ENCODE data around the gene SLC37A4. TPM values are rescaled to one million over a fixed set of nuclear protein-coding genes. Genes with fewer than 3 reads are reported as not detected.

SLC37A4 gene
- total and polyA plus RNA-seq, 2 of the 13 experiments (the other 11 are each of a cell fraction or from before 2014, with no cell fraction given), result 43.0 to 56.1 TPM

- peak; percentile 1; the same call in 1 of the 2 replicates for TF ChIP-seq ZNF639 (CRISPR knock-in tag; conservative IDR thresholded peaks at IDR 0.05)
- no peak for TF ChIP-seq TIGD3 (CRISPR knock-in tag; IDR thresholded peaks at IDR 0.05; ENCODE audit: borderline replicate concordance)
- TF ChIP-seq JDP2 (CRISPR knock-in tag; IDR thresholded peaks at IDR 0.05; ENCODE audit: borderline replicate concordance), result no peak
- no peak for TF ChIP-seq ZNF790 (CRISPR knock-in tag; IDR thresholded peaks at IDR 0.05; ENCODE audit: borderline replicate concordance)
- TF ChIP-seq PHF8 (CRISPR knock-in tag; IDR thresholded peaks at IDR 0.05), result peak; percentile 38; the same call in 1 of the 2 replicates
- TF ChIP-seq TAF15 (IDR thresholded peaks at IDR 0.05; ENCODE audit: low read depth, low read length, poor library complexity, severe bottlenecking), result no peak
- peak; percentile 88; the same call in 1 of the 2 replicates for TF ChIP-seq BORCS8-MEF2B (CRISPR knock-in tag; IDR thresholded peaks at IDR 0.05)
- no peak for TF ChIP-seq GTF3A (CRISPR knock-in tag; conservative IDR thresholded peaks at IDR 0.05)
- no peak for TF ChIP-seq ZFP82 (CRISPR knock-in tag; IDR thresholded peaks at IDR 0.05; ENCODE audit: borderline replicate concordance)
- TF ChIP-seq TBP (CRISPR knock-in tag; IDR thresholded peaks at IDR 0.05), result no peak
- TF ChIP-seq ZNF224 (CRISPR knock-in tag; IDR thresholded peaks at IDR 0.05), result 0 out of 2 replicates have a peak, but pooled peaks have one; percentile 42
- TF ChIP-seq SPEN (CRISPR knock-in tag; IDR thresholded peaks at IDR 0.05; ENCODE audit: low read depth), result peak; percentile 69
- TF ChIP-seq ZNF710 (CRISPR knock-in tag; IDR thresholded peaks at IDR 0.05; ENCODE audit: borderline replicate concordance), result peak; percentile 39; the same call in 1 of the 2 replicates
- TF ChIP-seq, protein P1, sequence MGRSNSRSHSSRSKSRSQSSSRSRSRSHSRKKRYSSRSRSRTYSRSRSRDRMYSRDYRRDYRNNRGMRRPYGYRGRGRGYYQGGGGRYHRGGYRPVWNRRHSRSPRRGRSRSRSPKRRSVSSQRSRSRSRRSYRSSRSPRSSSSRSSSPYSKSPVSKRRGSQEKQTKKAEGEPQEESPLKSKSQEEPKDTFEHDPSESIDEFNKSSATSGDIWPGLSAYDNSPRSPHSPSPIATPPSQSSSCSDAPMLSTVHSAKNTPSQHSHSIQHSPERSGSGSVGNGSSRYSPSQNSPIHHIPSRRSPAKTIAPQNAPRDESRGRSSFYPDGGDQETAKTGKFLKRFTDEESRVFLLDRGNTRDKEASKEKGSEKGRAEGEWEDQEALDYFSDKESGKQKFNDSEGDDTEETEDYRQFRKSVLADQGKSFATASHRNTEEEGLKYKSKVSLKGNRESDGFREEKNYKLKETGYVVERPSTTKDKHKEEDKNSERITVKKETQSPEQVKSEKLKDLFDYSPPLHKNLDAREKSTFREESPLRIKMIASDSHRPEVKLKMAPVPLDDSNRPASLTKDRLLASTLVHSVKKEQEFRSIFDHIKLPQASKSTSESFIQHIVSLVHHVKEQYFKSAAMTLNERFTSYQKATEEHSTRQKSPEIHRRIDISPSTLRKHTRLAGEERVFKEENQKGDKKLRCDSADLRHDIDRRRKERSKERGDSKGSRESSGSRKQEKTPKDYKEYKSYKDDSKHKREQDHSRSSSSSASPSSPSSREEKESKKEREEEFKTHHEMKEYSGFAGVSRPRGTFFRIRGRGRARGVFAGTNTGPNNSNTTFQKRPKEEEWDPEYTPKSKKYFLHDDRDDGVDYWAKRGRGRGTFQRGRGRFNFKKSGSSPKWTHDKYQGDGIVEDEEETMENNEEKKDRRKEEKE (IDR thresholded peaks at IDR 0.05), result no peak
- TF ChIP-seq ELF3 (CRISPR knock-in tag; IDR thresholded peaks at IDR 0.05), result peak; percentile 85
- peak; percentile 68; the same call in 1 of the 2 replicates for TF ChIP-seq MEF2D (CRISPR knock-in tag; IDR thresholded peaks at IDR 0.05)
- peak; percentile 94 for TF ChIP-seq ERF (CRISPR knock-in tag; IDR thresholded peaks at IDR 0.05)
- no peak; the same call in 1 of the 2 replicates for TF ChIP-seq ZSCAN12 (CRISPR knock-in tag; IDR thresholded peaks at IDR 0.05)
- TF ChIP-seq ZFP1 (CRISPR knock-in tag; IDR thresholded peaks at IDR 0.05), result 0 out of 2 replicates have a peak, but pooled peaks have one; percentile 7
- 0 out of 2 replicates have a peak, but pooled peaks have one; percentile 49 for TF ChIP-seq ZFP90 (CRISPR knock-in tag; IDR thresholded peaks at IDR 0.05; ENCODE audit: borderline replicate concordance)
- no peak for TF ChIP-seq SYNCRIP (IDR thresholded peaks at IDR 0.05; ENCODE audit: insufficient read depth, low read depth, low read length)
- TF ChIP-seq TOPORS (CRISPR knock-in tag; IDR thresholded peaks at IDR 0.05), result peak; percentile 31; the same call in 1 of the 2 replicates
- TF ChIP-seq FOXO1 (CRISPR knock-in tag; IDR thresholded peaks at IDR 0.05), result no peak; the same call in 1 of the 2 replicates
Measured at GRCh38 chr11:119030329-119031047, at the start of gene SLC37A4 (continued).

All from HepG2 (cell line).